ENCODE results near the gene TGDS.

DNA sequence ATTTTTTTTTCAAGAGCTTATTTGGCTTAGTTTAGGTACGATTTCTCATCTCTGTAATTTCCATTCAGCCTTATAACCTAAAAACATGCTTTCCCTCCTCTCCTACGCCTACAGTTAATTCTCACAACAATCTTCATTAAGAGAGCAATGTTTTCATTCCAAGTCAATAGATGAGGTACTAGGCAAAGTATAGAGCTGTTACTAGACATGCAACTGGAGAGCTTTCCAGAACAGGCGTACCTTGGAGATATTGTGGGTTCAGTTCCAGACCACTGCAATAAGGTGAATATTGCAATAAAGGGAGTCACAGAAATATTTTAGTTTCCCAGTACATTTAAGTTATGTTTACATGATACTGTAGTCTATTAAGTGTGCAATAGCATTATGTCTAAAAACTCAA lies 34.8 kb downstream of the TGDS start:
- no peak for TF ChIP-seq CTCF (conservative IDR thresholded peaks at IDR 0.05)
- no peak for TF ChIP-seq ZFX (IDR thresholded peaks at IDR 0.05)

Measured in C4-2B (cell line).